HG03103 (cell line): ENCODE measurements around the gene BPIFB2.

Experiments
- ATAC-seq: cut with Tn5 transposase; IDR thresholded peaks from one replicate; pipeline ENCODE4 v1.9.1; 2021; ENCODE audit warnings: low read depth; ENCODE audit not compliant: unreplicated experiment

The BPIFB2 gene

DNA sequence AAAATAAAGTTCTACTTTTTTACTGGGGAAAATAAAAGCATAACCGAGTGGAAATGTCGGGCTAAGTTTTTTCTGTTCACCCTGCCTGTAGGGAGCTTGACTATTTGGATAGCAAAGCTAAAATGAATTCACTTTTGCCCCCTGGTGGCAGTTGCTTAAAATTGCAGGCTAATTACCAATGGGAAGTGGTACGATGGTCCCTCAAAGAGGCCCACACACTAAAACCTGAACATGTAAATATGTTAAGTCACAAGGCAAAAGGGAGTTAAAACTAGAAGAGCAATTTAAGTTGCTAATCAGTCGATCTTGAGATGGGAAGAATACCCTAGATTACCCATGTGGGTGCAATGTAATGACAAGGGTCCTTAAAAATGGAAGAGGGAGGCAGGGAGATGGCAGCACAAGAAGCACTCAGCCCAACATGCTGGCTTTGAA lies 2.4 kb upstream of the BPIFB2 start:
- no peak for ATAC-seq

DNA sequence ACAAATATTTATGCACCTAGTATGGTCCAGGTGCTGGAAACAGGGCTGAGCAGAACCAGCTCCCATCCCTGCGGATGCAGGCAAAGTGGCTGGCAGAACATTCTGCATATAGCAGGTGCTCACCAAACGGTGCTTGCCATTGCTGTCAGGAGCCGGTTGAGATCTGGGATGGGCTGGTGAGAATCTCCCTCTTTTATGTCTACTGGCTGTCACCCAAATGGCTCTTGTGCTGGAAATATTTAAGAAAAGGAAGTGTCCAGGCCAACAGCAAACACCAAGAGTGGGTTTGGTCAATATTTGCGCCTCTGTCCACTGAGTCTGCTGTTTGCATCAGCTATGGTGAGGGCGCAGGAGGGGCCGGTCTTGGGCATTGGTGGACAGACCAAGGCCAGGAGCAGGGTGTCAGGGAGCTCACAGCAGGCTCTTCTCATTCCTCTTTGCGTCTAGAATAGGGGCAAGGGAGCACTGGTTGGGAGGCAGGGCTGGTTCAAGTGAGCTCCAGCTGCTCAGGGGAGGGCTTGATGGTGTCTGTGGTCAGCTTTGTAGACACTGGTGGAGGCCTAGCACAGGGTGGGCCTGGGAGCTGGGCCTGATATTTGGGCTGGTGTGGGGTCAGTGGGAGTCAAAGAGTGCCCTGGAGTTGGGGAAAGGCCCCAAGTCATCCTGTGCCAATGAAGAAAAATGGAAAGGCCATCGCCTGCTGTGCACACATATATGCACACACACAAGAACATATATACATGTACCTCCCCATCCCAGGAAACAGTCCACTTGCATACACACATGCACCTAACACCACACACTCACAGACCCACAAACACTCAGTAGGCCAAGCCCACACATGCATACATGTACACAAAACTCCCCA lies 1.4 kb upstream of the BPIFB2 start:
- no peak for ATAC-seq

DNA sequence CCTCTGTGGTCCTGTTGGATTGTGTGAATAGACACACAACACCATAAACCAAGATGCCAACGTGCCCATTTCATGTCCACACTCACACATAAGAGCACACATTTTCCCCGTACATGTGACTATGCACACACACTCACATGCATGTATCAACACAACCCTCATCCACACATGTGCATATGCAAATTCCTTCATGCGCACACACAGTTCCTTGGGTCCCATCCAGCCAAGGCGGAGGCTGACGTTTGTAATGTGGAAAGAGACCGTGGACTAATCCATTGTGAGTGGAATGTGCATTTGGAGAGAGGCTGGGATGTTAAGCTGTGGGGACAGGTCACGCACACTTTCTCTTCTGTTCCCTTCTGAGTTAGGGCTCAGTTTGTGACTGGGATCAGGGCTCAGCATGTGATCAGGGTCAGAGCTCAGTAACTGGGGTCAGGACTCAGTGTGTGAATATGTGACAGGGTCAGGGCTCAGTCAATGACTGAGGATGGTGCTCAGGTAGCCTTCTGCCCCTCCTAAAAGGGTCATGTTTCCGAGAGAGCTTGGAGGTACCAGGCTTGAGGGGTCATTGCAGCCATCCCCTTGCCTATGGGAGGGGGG lies 628 bp upstream of the BPIFB2 start:
- no peak for ATAC-seq

- no peak for ATAC-seq
Measured at GRCh38 chr20:33008336-33009213, 1.1 kb downstream of the BPIFB2 start.

- no peak for ATAC-seq
Measured at GRCh38 chr20:33009214-33010132, 2.0 kb downstream of the BPIFB2 start.

- ATAC-seq = no peak
Measured at GRCh38 chr20:33010133-33010504, 2.6 kb downstream of the BPIFB2 start.

DNA sequence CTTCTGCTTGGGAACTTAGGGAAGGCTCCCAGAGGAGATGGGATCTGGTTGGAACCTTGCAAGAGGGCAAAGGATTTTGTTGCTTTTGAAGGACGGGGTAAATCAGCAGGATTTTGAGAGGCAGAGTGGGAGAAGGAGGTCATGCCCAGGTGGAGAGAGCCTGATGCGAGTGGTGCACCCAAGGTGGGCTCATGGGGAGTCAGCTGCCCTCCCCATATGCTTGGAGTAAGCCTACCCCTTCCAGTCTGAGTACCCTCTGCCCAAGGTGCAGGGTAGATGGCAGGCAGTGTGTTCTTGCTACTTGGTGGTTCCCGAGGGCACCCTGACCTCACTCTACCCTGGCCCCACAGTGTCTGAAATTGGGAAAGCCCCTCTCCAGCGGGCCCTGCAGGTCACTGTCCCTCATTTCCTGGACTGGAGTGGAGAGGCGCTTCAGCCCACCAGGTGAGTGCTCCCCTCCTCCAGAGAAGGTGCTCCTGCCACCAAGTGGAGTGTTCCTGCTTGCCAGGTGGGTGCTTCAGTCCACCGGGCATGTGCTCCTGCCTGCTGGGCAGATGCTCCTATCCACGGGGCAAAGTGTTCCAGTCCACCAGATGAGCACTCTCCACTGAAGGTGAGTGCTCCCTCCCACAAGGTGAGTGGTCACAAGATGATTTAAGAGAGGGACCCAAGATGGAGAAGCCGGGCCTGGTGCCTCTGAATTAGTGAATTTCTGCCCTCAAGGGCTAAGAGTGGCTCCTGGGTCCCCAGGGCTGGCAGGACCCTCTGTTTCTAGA lies 3.4 kb downstream of the BPIFB2 start:
- no peak for ATAC-seq

DNA sequence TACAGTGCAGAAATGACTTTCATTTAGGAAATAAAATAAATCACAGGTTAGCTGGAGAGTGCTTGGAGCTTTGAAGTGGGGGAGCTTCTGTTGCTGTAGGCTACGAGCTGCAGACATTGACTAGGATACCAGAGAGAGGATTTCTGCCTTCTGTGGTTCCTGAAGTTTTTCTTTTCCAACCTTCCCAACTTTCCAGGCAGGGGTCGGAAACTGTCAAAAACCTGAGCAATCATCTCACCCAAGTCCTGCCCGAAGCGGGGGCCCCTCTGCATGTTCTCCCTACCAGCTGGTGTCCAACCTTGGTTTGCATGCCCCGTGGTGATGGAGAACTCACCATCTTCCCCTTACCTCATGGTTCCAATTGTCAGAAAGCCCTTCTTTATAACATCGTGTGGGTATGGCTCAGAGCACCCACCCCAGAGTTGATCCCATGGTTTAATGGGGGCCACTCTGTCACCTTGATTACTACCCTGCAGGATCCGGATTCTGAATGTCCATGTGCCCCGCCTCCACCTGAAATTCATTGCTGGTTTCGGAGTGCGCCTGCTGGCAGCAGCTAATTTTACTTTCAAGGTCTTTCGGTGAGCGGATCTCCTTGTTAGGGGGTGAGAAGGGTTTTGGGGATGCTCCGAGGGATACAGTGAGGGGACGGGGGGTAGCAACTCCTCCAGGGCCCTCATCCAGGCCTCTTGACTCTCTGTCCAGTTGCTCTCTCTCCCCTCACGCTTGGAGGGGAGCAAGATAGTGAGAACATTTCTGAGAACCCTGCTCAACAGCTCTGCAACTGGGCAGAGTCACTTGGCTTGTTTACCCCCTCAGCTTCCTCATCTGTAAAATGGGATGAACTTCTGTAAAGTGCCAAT lies 5.1 kb downstream of the BPIFB2 start:
- no peak for ATAC-seq

DNA sequence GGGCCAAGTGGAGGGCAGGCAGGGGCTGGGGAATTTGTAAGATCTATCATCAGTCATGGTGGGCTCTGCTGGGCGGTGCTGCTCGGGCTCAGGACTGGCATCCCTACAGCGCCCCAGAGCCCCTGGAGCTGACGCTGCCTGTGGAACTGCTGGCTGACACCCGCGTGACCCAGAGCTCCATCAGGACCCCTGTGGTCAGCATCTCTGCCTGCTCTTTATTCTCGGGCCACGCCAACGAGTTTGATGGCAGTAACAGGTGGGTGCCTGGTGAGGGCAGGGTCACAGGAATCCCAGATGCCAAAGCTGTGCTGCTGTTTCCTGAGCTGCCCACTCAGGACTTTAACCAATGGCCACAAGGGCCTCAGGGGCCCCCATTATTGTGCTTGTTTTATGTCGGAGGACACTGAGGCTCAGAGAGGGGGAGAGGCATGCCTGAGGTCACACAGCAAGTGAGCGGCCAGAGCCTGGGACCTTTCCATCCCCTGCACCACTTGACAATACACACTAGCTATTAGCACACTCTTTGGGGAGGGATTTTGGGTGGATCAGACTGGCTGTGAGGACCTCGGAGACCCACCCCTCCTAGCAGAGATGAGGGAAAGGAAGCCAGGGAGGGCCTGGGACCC lies 6.3 kb downstream of the BPIFB2 start:
- no peak for ATAC-seq

- no peak for ATAC-seq
Measured at GRCh38 chr20:33014336-33015113, 7.0 kb downstream of the BPIFB2 start.

DNA sequence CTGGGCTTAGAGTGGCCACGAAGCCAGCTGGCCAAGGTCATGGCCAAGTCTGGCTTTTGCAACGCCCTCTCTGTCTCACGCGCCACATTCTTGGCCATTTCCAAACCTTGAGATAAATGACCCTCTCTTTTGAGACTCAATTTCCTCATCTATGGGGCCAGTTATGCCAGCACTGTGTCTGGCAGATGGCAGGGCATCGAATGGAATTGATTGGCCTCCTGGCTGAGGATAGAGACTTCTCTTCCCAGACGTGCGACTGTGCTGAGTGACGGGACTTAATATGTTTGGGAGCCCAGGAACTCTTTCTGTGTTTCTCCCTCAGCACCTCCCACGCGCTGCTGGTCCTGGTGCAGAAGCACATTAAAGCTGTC lies 7.6 kb downstream of the BPIFB2 start:
- no peak for ATAC-seq

- ATAC-seq = no peak
Measured at GRCh38 chr20:33015700-33016580, 8.4 kb downstream of the BPIFB2 start.

- no peak for ATAC-seq
Measured at GRCh38 chr20:33016581-33017109, 9.1 kb downstream of the BPIFB2 start.

GRCh38 chr20:33017542-33017941 lies 10.0 kb downstream of the BPIFB2 start:
- ATAC-seq = no peak

DNA sequence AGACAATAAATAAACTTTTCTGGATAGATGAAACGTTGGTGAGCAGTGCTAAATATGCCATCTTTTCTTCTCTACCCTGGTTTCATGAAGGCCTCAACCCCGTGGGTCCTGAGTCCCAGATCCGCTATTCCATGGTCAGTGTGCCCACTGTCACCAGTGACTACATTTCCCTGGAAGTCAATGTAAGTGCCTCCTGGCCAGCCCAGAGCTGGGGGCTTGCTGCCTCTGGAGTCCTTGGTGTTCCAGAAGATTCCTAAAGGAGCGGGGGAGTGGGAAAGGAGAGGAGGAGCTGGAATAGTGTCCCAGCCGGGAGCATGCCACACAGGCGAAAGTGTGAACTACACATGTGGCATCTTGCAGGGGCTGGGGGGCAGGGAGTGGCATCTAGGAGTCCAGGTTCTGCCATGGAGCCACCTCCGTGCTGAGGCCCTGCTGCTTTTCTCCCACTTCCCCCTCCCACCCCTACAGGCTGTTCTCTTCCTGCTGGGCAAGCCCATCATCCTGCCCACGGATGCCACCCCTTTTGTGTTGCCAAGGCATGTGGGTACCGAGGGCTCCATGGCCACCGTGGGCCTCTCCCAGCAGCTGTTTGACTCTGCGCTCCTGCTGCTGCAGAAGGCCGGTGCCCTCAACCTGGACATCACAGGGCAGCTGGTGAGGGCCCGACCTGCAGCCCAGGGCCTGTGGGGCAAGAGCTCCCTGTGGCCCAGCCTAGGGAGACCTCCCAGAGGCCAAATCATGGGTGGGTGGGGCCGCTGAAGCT lies 10.8 kb downstream of the BPIFB2 start:
- ATAC-seq = no peak
